Activated CD8-positive, alpha-beta T cell treated with anti-CD3 and anti-CD28 coated beads for 36 hours (primary cell): ENCODE results near the gene TMPRSS5. TPM values are rescaled to one million over a fixed set of nuclear protein-coding genes. Genes with fewer than 3 reads are reported as not detected.
A peak's percentile ranks its signal among the peaks of the same experiment; 100 is the strongest.

ENCODE experiments used
- ATAC-seq: fragments of 200-7000 bp; cut with Tn5 transposase; one replicate; pipeline ENCODE4 v1.10.0; 2021; ENCODE audit warnings: mild to moderate bottlenecking, moderate library complexity
- CTCF ChIA-PET: fragments of 350-600 bp; sonication (Branson Sonifier 250); formaldehyde crosslinking; loops from one replicate; lab custom pipeline; 2021; ENCODE audit warnings: antibody characterized with exemption; lab: Charles Lee
- POLR2A ChIA-PET: fragments of 350-600 bp; sonication (Branson Sonifier 250); formaldehyde crosslinking; loops from one replicate; lab custom pipeline; 2021; ENCODE audit warnings: antibody characterized with exemption; lab: Charles Lee
- DNase-seq: peaks from one replicate; pipeline ENCODE4 v3.0.0-alpha.2; 2020
- H3K27ac Mint-ChIP-seq: one replicate; pipeline ENCODE4 v1.8.0; 2021; ENCODE audit warnings: mild to moderate bottlenecking, mixed read lengths
- H3K27me3 Mint-ChIP-seq: one replicate; pipeline ENCODE4 v1.8.0; 2021; ENCODE audit warnings: mixed read lengths
- H3K36me3 Mint-ChIP-seq: one replicate; pipeline ENCODE4 v1.8.0; 2021; ENCODE audit warnings: low read depth, mixed read lengths
- H3K4me1 Mint-ChIP-seq: one replicate; pipeline ENCODE4 v1.8.0; 2021; ENCODE audit warnings: low read depth, mixed read lengths
- H3K4me3 Mint-ChIP-seq: one replicate; pipeline ENCODE4 v1.8.0; 2021; ENCODE audit warnings: mild to moderate bottlenecking, moderate library complexity, mixed read lengths
- H3K9me3 Mint-ChIP-seq: one replicate; pipeline ENCODE4 v1.8.0; 2021; ENCODE audit warnings: mixed read lengths
- CTCF ChIP-seq: fragments of 200-600 bp; IDR thresholded peaks from one replicate; pipeline ENCODE4 v1.8.0; 2022; ENCODE audit warnings: antibody characterized with exemption, mild to moderate bottlenecking
- intact Hi-C: fragments of 100-400 bp; cut with micrococcal nuclease; formaldehyde crosslinking; loops from one replicate; pipeline ENCODE4 v1.10.0; 2022
- total RNA-seq, 2 experiments: library from RNA; stranded (reverse); gene quantifications; one replicate each; pipeline ENCODE4 v1.2.3, GENCODE V29; 2021

TMPRSS5 gene
- total RNA-seq, 2 experiments from 2014 or later = 0.85 to 1.0 TPM

GRCh38 chr11:113649311-113649710 lies 56.8 kb downstream of the TMPRSS5 start:
- DNase-seq (no peak), ATAC-seq (no peak)
- peaks cover 15% of the 10 kb centered on the region for H3K27me3 Mint-ChIP-seq
- ChIA-PET CTCF (no interaction called here), POLR2A (no interaction called here)
- no peak for TF ChIP-seq CTCF
- H3K9me3 Mint-ChIP-seq = no peaks in the 10 kb centered on the region
- no peak overlapping the region for H3K27ac Mint-ChIP-seq
- no peaks in the 10 kb centered on the region for H3K4me1 Mint-ChIP-seq
- no peak overlapping the region for H3K4me3 Mint-ChIP-seq
- H3K36me3 Mint-ChIP-seq = no peaks in the 10 kb centered on the region
- intact Hi-C loops = no loop called here

DNA sequence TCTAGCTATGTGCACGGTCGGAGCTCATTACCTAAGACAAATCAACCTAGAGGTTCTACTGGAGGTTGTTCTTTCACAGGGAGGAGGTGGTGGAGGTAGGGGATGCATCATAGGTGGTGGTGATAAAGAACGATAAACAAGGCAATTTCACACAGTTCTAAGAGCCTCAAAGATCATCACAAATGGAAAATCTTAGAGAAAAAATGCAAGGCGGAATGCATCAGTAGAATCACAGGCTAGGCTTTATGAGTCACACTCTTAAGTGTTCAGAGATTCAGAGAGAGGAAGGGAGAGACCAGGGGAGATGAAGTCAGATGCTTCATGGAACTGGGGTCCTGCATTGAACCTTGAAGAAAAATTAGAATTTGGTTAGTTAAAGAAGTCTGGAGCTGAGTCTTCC lies 58.3 kb downstream of the TMPRSS5 start:
- ATAC-seq = no peak
- no peak for TF ChIP-seq CTCF
- H3K36me3 Mint-ChIP-seq = no peaks in the 10 kb centered on the region
- H3K27ac Mint-ChIP-seq = no peak overlapping the region
- H3K27me3 Mint-ChIP-seq = peaks cover 9% of the 10 kb centered on the region
- CTCF ChIA-PET = no interaction called here
- intact Hi-C loops = no loop called here
- no peaks in the 10 kb centered on the region for H3K9me3 Mint-ChIP-seq
- no peak for DNase-seq
- POLR2A ChIA-PET = no interaction called here
- no peak overlapping the region for H3K4me3 Mint-ChIP-seq
- H3K4me1 Mint-ChIP-seq = no peaks in the 10 kb centered on the region

GRCh38 chr11:113647108-113647507 lies 59.0 kb downstream of the TMPRSS5 start:
- intact Hi-C loops = no loop called here
- ChIA-PET CTCF (no interaction called here), POLR2A (no interaction called here)
- DNase-seq (peak; percentile 1), ATAC-seq (no peak)
- Mint-ChIP-seq H3K9me3 (no peaks in the 10 kb centered on the region), H3K27me3 (peaks cover 8% of the 10 kb centered on the region), H3K4me1 (no peaks in the 10 kb centered on the region), H3K36me3 (no peaks in the 10 kb centered on the region), H3K27ac (no peak overlapping the region), H3K4me3 (no peak overlapping the region)
- TF ChIP-seq CTCF = no peak

GRCh38 chr11:113645593-113646349 lies 60.3 kb downstream of the TMPRSS5 start:
- Mint-ChIP-seq H3K9me3 (no peaks in the 10 kb centered on the region), H3K27ac (no peak overlapping the region), H3K36me3 (no peaks in the 10 kb centered on the region), H3K4me1 (no peaks in the 10 kb centered on the region), H3K27me3 (peaks cover 2% of the 10 kb centered on the region), H3K4me3 (no peak overlapping the region)
- no peak for ATAC-seq
- CTCF ChIA-PET = no interaction called here
- TF ChIP-seq CTCF = no peak
- intact Hi-C loops = no loop called here
- POLR2A ChIA-PET = no interaction called here
- no peak for DNase-seq

GRCh38 chr11:113644605-113645004 lies 61.5 kb downstream of the TMPRSS5 start:
- Mint-ChIP-seq H3K27me3 (peaks cover 2% of the 10 kb centered on the region), H3K9me3 (no peaks in the 10 kb centered on the region), H3K36me3 (no peaks in the 10 kb centered on the region), H3K4me3 (no peak overlapping the region), H3K4me1 (no peaks in the 10 kb centered on the region), H3K27ac (no peak overlapping the region)
- TF ChIP-seq CTCF = no peak
- intact Hi-C loops = no loop called here
- ChIA-PET POLR2A (no interaction called here), CTCF (no interaction called here)
- ATAC-seq = no peak
- DNase-seq = no peak
